Measurements from ENCODE around the gene LAMB1. TPM values are rescaled to one million over a fixed set of nuclear protein-coding genes. Genes with fewer than 3 reads are reported as not detected.

Gene LAMB1
- total and polyA plus RNA-seq, 2 of the 13 experiments (the other 11 are each of a cell fraction or from before 2014, with no cell fraction given) = 109 to 124 TPM

DNA sequence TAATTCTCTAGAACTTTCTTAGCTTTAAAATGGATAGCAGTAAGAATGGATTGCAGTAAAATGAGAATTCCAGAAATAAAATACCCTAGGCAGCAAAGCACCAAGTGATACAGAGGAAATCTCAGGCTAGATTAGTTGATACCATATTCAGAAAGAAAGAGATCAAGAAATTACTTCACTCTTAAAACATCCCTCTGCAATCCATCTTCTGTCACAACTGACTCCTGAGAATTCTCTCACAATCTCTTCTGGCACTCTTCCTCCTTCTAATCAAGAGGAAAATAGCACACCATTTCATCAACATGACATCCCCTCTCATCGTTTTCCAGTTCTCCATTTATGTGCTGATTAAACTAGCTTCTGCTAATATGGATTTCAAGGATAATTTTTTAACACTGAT lies 42.2 kb upstream of the LAMB1 start:
- H3K9ac ChIP-seq (ENCODE audit: insufficient read depth, low read depth, low read length) = no peak overlapping the region
- DNase-seq (ENCODE audit: low spot score) = no peak
- H4K20me1 ChIP-seq (ENCODE audit: insufficient read depth, low read length) = no peaks in the 10 kb centered on the region
- no peak overlapping the region for H3K27ac ChIP-seq (ENCODE audit: extremely low read length, insufficient read depth, low read length)
- no peak for FAIRE-seq
- no peaks in the 10 kb centered on the region for H3K79me2 ChIP-seq (ENCODE audit: insufficient read depth, low read length)
- peaks cover 13% of the 10 kb centered on the region for H3K4me1 ChIP-seq (ENCODE audit: insufficient read depth, low read length)
- WGBS (ENCODE audit: low lambda C conversion rate) = 82% methylated on average over 1 of the region's 1 CpG
- H3K4me2 ChIP-seq (ENCODE audit: low read depth, low read length) = no peak overlapping the region
- ChIA-PET POLR2A (no interaction called here), CTCF (ENCODE audit: low intra/inter-chr PET ratio, low total read pairs) (no interaction called here)
- no peaks in the 10 kb centered on the region for H3K36me3 ChIP-seq (replicated peaks in 1 of 2; ENCODE audit: control insufficient read depth in 1 of 2, insufficient read depth in 2 of 2, low read length in 2 of 2)
- H3K27me3 ChIP-seq (ENCODE audit: control insufficient read depth in 1 of 2, insufficient read depth in 2 of 2, low read length in 2 of 2) = no peaks in the 10 kb centered on the region
- BruUV-seq (replicated peaks) = no TSS peak
- in situ Hi-C loops (cut with HindIII; ENCODE audit: extremely low pct_ligation_motif_present, low pct_unique_long_range_greater_than_20kb) = no loop called here
- H2AFZ ChIP-seq (ENCODE audit: low read length) = no peak overlapping the region
- no peak for ATAC-seq
- no peaks in the 10 kb centered on the region for H3K9me3 ChIP-seq (ENCODE audit: low read length)
- intact Hi-C loops (cut with micrococcal nuclease; ENCODE audit: unreplicated experiment) = no loop called here
- TF ChIP-seq ZNF549 (CRISPR knock-in tag; IDR thresholded peaks at IDR 0.05) = no peak
- H3K4me3 ChIP-seq (replicated peaks in 1 of 3; ENCODE audit: insufficient read depth in 1 of 3, low read depth in 2 of 3, low read length in 3 of 3) = no peak overlapping the region

DNA sequence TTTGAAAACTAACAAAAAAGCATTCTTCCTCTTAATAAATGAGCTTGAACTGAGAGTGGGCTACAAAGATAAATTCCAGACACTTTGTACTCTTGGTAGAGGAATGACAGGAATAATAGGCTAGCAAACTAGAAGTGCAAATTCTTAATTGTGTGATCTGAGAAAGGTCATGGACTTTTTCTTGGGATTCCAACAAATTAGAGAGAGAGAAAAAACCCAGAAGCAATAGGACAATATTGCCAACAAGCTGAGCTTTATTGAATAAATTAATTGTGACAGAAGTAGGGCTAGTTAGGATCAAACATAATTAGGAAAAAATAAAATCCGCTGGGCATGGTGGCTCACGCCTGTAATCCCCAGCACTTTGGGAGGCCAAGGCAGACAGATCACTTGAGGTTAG lies 41.4 kb upstream of the LAMB1 start:
- no TSS peak for BruUV-seq (replicated peaks)
- DNase-seq (ENCODE audit: low spot score) = no peak

More for the DNA sequence above, 41.4 kb upstream of the LAMB1 start:
- WGBS (ENCODE audit: low lambda C conversion rate) = 77% methylated on average over 2 of the region's 2 CpGs
- TF ChIP-seq HNF4A (CRISPR knock-in tag; IDR thresholded peaks at IDR 0.05) = no peak
- TF ChIP-seq MAF1 (CRISPR knock-in tag; IDR thresholded peaks at IDR 0.05; ENCODE audit: borderline replicate concordance) = no peak
- TF ChIP-seq, protein P1, sequence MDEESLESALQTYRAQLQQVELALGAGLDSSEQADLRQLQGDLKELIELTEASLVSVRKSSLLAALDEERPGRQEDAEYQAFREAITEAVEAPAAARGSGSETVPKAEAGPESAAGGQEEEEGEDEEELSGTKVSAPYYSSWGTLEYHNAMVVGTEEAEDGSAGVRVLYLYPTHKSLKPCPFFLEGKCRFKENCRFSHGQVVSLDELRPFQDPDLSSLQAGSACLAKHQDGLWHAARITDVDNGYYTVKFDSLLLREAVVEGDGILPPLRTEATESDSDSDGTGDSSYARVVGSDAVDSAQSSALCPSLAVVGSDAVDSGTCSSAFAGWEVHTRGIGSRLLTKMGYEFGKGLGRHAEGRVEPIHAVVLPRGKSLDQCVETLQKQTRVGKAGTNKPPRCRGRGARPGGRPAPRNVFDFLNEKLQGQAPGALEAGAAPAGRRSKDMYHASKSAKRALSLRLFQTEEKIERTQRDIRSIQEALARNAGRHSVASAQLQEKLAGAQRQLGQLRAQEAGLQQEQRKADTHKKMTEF (CRISPR knock-in tag; IDR thresholded peaks at IDR 0.05) = no peak
- TF ChIP-seq SRF (IDR thresholded peaks at IDR 0.05; ENCODE audit: low read depth, low read length) = no peak
- TF ChIP-seq, protein P2, sequence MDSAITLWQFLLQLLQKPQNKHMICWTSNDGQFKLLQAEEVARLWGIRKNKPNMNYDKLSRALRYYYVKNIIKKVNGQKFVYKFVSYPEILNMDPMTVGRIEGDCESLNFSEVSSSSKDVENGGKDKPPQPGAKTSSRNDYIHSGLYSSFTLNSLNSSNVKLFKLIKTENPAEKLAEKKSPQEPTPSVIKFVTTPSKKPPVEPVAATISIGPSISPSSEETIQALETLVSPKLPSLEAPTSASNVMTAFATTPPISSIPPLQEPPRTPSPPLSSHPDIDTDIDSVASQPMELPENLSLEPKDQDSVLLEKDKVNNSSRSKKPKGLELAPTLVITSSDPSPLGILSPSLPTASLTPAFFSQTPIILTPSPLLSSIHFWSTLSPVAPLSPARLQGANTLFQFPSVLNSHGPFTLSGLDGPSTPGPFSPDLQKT (CRISPR knock-in tag; IDR thresholded peaks at IDR 0.05; ENCODE audit: borderline replicate concordance) = no peak
- Histone ChIP-seq H3K9ac (ENCODE audit: insufficient read depth, low read depth, low read length) (no peak overlapping the region), H3K27me3 (ENCODE audit: control insufficient read depth in 1 of 2, insufficient read depth in 2 of 2, low read length in 2 of 2) (no peaks in the 10 kb centered on the region), H3K36me3 (replicated peaks in 1 of 2; ENCODE audit: control insufficient read depth in 1 of 2, insufficient read depth in 2 of 2, low read length in 2 of 2) (no peaks in the 10 kb centered on the region), H2AFZ (ENCODE audit: low read length) (no peak overlapping the region), H3K4me3 (replicated peaks in 1 of 3; ENCODE audit: insufficient read depth in 1 of 3, low read depth in 2 of 3, low read length in 3 of 3) (no peak overlapping the region), H3K79me2 (ENCODE audit: insufficient read depth, low read length) (no peaks in the 10 kb centered on the region), H3K9me3 (ENCODE audit: low read length) (no peaks in the 10 kb centered on the region), H3K4me1 (ENCODE audit: insufficient read depth, low read length) (peaks cover 7% of the 10 kb centered on the region), H3K27ac (ENCODE audit: extremely low read length, insufficient read depth, low read length) (no peak overlapping the region), H3K4me2 (ENCODE audit: low read depth, low read length) (no peak overlapping the region), H4K20me1 (ENCODE audit: insufficient read depth, low read length) (no peaks in the 10 kb centered on the region)
- ChIA-PET CTCF (ENCODE audit: low intra/inter-chr PET ratio, low total read pairs) (no interaction called here), POLR2A (no interaction called here)
- intact Hi-C loops (cut with micrococcal nuclease; ENCODE audit: unreplicated experiment) = no loop called here
- in situ Hi-C loops (cut with HindIII; ENCODE audit: extremely low pct_ligation_motif_present, low pct_unique_long_range_greater_than_20kb) = no loop called here
- ATAC-seq (no peak), FAIRE-seq (no peak)

All from HepG2 (cell line).